Measurements from ENCODE around the gene MAML2. TPM values are rescaled to one million over a fixed set of nuclear protein-coding genes. Genes with fewer than 3 reads are reported as not detected.
A peak's percentile ranks its signal among the peaks of the same experiment; 100 is the strongest.

MAML2 gene
- total and polyA plus RNA-seq, 9 of the 15 experiments (the other 6 are each of a cell fraction or from before 2014, with no cell fraction given) = 0.79 to 6.8 (median 4.8) TPM

DNA sequence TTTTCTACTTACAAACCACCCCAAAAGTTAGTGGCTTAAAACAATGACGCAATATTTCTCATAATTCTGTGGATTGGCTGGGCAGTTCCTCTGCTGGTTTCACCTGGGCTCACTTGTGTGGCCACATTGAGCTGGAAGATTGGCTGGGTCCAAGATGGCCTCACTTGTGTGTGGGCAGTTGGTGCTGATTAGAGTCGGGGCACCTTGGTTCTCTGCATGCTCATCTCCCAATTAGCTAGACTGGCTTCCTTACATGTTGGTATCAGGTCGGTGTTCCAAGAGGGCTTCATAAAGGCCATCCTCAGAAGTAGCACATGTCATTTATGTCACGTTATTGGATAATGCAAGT, 12.5 kb downstream of the MAML2 start (continued):
- TF ChIP-seq, protein P1, sequence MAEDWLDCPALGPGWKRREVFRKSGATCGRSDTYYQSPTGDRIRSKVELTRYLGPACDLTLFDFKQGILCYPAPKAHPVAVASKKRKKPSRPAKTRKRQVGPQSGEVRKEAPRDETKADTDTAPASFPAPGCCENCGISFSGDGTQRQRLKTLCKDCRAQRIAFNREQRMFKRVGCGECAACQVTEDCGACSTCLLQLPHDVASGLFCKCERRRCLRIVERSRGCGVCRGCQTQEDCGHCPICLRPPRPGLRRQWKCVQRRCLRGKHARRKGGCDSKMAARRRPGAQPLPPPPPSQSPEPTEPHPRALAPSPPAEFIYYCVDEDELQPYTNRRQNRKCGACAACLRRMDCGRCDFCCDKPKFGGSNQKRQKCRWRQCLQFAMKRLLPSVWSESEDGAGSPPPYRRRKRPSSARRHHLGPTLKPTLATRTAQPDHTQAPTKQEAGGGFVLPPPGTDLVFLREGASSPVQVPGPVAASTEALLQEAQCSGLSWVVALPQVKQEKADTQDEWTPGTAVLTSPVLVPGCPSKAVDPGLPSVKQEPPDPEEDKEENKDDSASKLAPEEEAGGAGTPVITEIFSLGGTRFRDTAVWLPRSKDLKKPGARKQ (CRISPR knock-in tag; IDR thresholded peaks at IDR 0.05) = peak; percentile 93
- TF ChIP-seq, protein P2, sequence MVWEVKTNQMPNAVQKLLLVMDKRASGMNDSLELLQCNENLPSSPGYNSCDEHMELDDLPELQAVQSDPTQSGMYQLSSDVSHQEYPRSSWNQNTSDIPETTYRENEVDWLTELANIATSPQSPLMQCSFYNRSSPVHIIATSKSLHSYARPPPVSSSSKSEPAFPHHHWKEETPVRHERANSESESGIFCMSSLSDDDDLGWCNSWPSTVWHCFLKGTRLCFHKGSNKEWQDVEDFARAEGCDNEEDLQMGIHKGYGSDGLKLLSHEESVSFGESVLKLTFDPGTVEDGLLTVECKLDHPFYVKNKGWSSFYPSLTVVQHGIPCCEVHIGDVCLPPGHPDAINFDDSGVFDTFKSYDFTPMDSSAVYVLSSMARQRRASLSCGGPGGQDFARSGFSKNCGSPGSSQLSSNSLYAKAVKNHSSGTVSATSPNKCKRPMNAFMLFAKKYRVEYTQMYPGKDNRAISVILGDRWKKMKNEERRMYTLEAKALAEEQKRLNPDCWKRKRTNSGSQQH (CRISPR knock-in tag; IDR thresholded peaks at IDR 0.05) = 0 out of 2 replicates have a peak, but pooled peaks have one; percentile 65
- peak; percentile 95 for TF ChIP-seq KLF6 (CRISPR knock-in tag; IDR thresholded peaks at IDR 0.05; ENCODE audit: borderline replicate concordance)
- TF ChIP-seq ERF (CRISPR knock-in tag; IDR thresholded peaks at IDR 0.05) = peak; percentile 96
- peak; percentile 89 for TF ChIP-seq ZNF766 (CRISPR knock-in tag; conservative IDR thresholded peaks at IDR 0.05)
- TF ChIP-seq, protein P3, sequence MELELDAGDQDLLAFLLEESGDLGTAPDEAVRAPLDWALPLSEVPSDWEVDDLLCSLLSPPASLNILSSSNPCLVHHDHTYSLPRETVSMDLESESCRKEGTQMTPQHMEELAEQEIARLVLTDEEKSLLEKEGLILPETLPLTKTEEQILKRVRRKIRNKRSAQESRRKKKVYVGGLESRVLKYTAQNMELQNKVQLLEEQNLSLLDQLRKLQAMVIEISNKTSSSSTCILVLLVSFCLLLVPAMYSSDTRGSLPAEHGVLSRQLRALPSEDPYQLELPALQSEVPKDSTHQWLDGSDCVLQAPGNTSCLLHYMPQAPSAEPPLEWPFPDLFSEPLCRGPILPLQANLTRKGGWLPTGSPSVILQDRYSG (tag; conservative IDR thresholded peaks at IDR 0.05; ENCODE audit: low read depth) = peak; percentile 98
- peak; percentile 68; the same call in 1 of the 2 replicates for TF ChIP-seq IFI16 (CRISPR knock-in tag; IDR thresholded peaks at IDR 0.05)
- TF ChIP-seq, protein P4, sequence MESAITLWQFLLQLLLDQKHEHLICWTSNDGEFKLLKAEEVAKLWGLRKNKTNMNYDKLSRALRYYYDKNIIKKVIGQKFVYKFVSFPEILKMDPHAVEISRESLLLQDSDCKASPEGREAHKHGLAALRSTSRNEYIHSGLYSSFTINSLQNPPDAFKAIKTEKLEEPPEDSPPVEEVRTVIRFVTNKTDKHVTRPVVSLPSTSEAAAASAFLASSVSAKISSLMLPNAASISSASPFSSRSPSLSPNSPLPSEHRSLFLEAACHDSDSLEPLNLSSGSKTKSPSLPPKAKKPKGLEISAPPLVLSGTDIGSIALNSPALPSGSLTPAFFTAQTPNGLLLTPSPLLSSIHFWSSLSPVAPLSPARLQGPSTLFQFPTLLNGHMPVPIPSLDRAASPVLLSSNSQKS (CRISPR knock-in tag; IDR thresholded peaks at IDR 0.05) = no peak; the same call in 1 of the 2 replicates
- no peak for TF ChIP-seq ADNP (tag; IDR thresholded peaks at IDR 0.05)
- TF ChIP-seq, protein P5, sequence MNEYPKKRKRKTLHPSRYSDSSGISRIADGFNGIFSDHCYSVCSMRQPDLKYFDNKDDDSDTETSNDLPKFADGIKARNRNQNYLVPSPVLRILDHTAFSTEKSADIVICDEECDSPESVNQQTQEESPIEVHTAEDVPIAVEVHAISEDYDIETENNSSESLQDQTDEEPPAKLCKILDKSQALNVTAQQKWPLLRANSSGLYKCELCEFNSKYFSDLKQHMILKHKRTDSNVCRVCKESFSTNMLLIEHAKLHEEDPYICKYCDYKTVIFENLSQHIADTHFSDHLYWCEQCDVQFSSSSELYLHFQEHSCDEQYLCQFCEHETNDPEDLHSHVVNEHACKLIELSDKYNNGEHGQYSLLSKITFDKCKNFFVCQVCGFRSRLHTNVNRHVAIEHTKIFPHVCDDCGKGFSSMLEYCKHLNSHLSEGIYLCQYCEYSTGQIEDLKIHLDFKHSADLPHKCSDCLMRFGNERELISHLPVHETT (CRISPR knock-in tag; conservative IDR thresholded peaks at IDR 0.05 in 1 of 2, IDR thresholded peaks at IDR 0.05 in 1 of 2) = peak in 1 of 2 experiments; percentile 89; a peak in 2 of 4 replicates
- TF ChIP-seq YY1 (IDR thresholded peaks at IDR 0.05; ENCODE audit: borderline replicate concordance in 1 of 3, control insufficient read depth in 1 of 3, extremely low read depth in 1 of 3, insufficient read depth in 3 of 3, insufficient read length in 1 of 3, insufficient replicate concordance in 2 of 3, low read depth in 1 of 3, low read length in 2 of 3) = peak in 1 of 3 experiments; percentile 56
- peak; percentile 75; the same call in 1 of the 2 replicates for TF ChIP-seq ZNF23 (CRISPR knock-in tag; IDR thresholded peaks at IDR 0.05)
- TF ChIP-seq ATF7 (IDR thresholded peaks at IDR 0.05) = peak; percentile 25; the same call in 1 of the 2 replicates
- TF ChIP-seq NFXL1 (CRISPR knock-in tag; IDR thresholded peaks at IDR 0.05) = peak; percentile 86; the same call in 1 of the 2 replicates
- TF ChIP-seq ZFP1 (CRISPR knock-in tag; IDR thresholded peaks at IDR 0.05) = peak; percentile 81
- TF ChIP-seq PTTG1 (tag; IDR thresholded peaks at IDR 0.05; ENCODE audit: low read depth) = peak; percentile 90
- TF ChIP-seq C11orf30 (IDR thresholded peaks at IDR 0.05; ENCODE audit: low read depth) = no peak
- TF ChIP-seq MAZ (CRISPR knock-in tag; conservative IDR thresholded peaks at IDR 0.05 in 1 of 2, IDR thresholded peaks at IDR 0.05 in 1 of 2) = peak in 1 of 2 experiments; percentile 80; a peak in 2 of 4 replicates
- TF ChIP-seq ZFPM2 (CRISPR knock-in tag; IDR thresholded peaks at IDR 0.05) = no peak

Measured in K562 (cell line).